Measurements from ENCODE around the gene PLCZ1. TPM values are rescaled to one million over a fixed set of nuclear protein-coding genes. Genes with fewer than 3 reads are reported as not detected.
"Not testable (repeated sequence)": the region's sequence is repeated elsewhere in the genome, so short reads cannot be mapped to it uniquely, and the experiment has no call there.

PLCZ1 gene
- total and polyA plus RNA-seq, 8 donors, result 0.73 TPM; not detected in 7

DNA sequence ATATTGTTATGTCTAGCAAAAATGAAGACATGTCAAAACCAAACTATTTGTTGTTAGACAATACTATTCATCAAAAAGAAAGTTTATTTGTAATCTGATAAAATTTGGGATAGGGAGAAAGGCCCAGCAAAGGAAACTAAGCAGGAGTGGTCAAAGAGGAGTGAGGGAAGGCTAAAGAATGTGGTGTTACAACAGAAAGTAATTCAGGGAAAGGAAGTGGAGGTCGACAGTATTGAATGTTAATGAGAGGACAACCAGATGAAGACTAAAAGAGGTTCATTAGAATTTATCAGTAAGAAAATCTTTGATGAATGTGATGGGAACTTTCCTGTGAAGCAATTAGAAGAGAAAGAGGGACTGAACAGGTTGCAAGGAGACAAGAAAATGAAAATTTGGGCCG is 33.9 kb downstream of the PLCZ1 start:
- TF ChIP-seq POLR2AphosphoS5 (IDR thresholded peaks at IDR 0.05) (no peak), POLR2A (IDR thresholded peaks at IDR 0.05) (no peak), EP300 (IDR thresholded peaks at IDR 0.05) (no peak), CTCF (IDR thresholded peaks at IDR 0.05) (no peak)
- no peak overlapping the region for H3K4me3 ChIP-seq
- H3K9me3 ChIP-seq, result no peaks in the 10 kb centered on the region
- intact Hi-C loops (cut with DNase I; ENCODE audit: low total_unique reads), result no loop called here
- no peaks in the 10 kb centered on the region for H3K4me1 ChIP-seq
- 80 to 92% (median 83%) methylated on average over 2 of the region's 2 CpGs for WGBS, 5 donors
- DNase-seq, result no peak
- no peaks in the 10 kb centered on the region for H3K27me3 ChIP-seq
- no peaks in the 10 kb centered on the region for H3K36me3 ChIP-seq
- H3K27ac ChIP-seq, result no peak overlapping the region

- H3K4me3 ChIP-seq, result no peak overlapping the region
- H3K4me1 ChIP-seq, result no peaks in the 10 kb centered on the region
- DNase-seq, result peak in 1 of 2 donors; percentile 30
- intact Hi-C loops (cut with DNase I; ENCODE audit: low total_unique reads), result no loop called here
- H3K36me3 ChIP-seq, result no peaks in the 10 kb centered on the region
- WGBS, 5 donors, result 34 to 54% (median 45%) methylated on average over 2 of the region's 2 CpGs
- no peaks in the 10 kb centered on the region for H3K9me3 ChIP-seq
- TF ChIP-seq CTCF (IDR thresholded peaks at IDR 0.05), result no peak
- TF ChIP-seq POLR2AphosphoS5 (IDR thresholded peaks at IDR 0.05), result no peak
- no peak overlapping the region for H3K27ac ChIP-seq
- H3K27me3 ChIP-seq, result no peaks in the 10 kb centered on the region
These were observed 34.5 kb downstream of the PLCZ1 start for GRCh38 chr12:18703321-18703720.

- TF ChIP-seq POLR2AphosphoS5 (IDR thresholded peaks at IDR 0.05), result peak in 1 of 3 donors; percentile 6
- no peak for TF ChIP-seq POLR2A (IDR thresholded peaks at IDR 0.05)
- TF ChIP-seq CTCF (IDR thresholded peaks at IDR 0.05), result no peak
- TF ChIP-seq EP300 (IDR thresholded peaks at IDR 0.05), result no peak
- Histone ChIP-seq H3K4me1 (no peaks in the 10 kb centered on the region), H3K27me3 (no peaks in the 10 kb centered on the region), H3K36me3 (no peaks in the 10 kb centered on the region), H3K4me3 (no peak overlapping the region), H3K27ac (no peak overlapping the region), H3K9me3 (no peaks in the 10 kb centered on the region)
- intact Hi-C loops (cut with DNase I; ENCODE audit: low total_unique reads), result no loop called here
- 55 to 89% (median 77%) methylated on average over 3 of the region's 3 CpGs for WGBS, 5 donors
- peak in 1 of 2 donors; percentile 62 for DNase-seq
These were observed 37.5 kb downstream of the PLCZ1 start for GRCh38 chr12:18700271-18700670.

DNA sequence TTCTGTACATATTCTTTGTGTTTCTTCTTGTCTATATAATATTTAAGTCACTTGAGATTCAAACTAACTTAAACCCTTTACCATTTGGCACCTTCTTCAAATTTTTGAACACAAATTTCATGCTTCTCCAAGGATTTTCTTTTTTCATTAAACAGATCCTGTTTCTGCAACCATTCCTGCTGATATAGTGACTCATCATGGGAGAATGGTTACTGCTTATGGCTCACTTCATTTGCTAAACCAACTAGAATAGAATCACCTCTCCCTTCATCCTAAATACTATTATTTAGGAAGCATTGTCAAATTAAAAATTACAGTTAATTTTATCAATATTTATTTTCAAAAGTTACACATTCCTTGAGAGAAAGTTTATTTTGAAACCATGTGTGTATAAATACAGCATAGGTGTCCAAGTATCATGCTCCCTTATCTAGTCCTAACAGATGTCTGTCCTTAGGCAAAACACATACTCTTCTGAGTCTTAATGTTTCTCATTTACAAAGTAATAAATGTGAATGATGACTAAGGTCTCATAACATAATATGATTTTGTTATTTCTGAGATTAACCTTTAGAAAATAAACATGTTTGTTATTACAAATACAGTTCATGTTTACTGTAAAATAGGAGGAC is 40.7 kb downstream of the PLCZ1 start:
- Histone ChIP-seq H3K27ac (no peak overlapping the region), H3K27me3 (no peaks in the 10 kb centered on the region)
- intact Hi-C loops (cut with DNase I; ENCODE audit: low total_unique reads), result no loop called here

GRCh38 chr12:18693986-18694385 is 43.8 kb downstream of the PLCZ1 start:
- DNase-seq; H3K36me3 ChIP-seq; H3K4me3 ChIP-seq; H3K27ac ChIP-seq; H3K9me3 ChIP-seq; H3K27me3 ChIP-seq; H3K4me1 ChIP-seq; intact Hi-C loops (cut with DNase I; ENCODE audit: low total_unique reads): not testable (repeated sequence)
- whole genome bisulfite sequencing, 5 donors, result 88 to 93% (median 88%) methylated on average over 5 of the region's 5 CpGs

More for the DNA sequence above, 40.7 kb downstream of the PLCZ1 start:
- Histone ChIP-seq H3K9me3 (no peaks in the 10 kb centered on the region), H3K36me3 (no peaks in the 10 kb centered on the region), H3K4me3 (no peak overlapping the region), H3K4me1 (no peaks in the 10 kb centered on the region)
- DNase-seq, result no peak
- TF ChIP-seq CTCF (IDR thresholded peaks at IDR 0.05), result no peak
- no peak for TF ChIP-seq POLR2AphosphoS5 (IDR thresholded peaks at IDR 0.05)
- no peak for TF ChIP-seq POLR2A (IDR thresholded peaks at IDR 0.05)
- TF ChIP-seq EP300 (IDR thresholded peaks at IDR 0.05), result no peak

All from stomach (tissue), 9 donors.